DMS 273 (cell line): ENCODE results near the gene AGL.
A peak's percentile ranks its signal among the peaks of the same experiment; 100 is the strongest.
"Not testable (repeated sequence)": the region's sequence is repeated elsewhere in the genome, so short reads cannot be mapped to it uniquely, and the experiment has no call there.

ENCODE experiments used
- DNase-seq: peaks from one replicate; lab custom pipeline; 2025; ENCODE audit not compliant: unreplicated experiment; lab: John Stamatoyannopoulos, UW

AGL gene

GRCh38 chr1:99850459-99851291 is 514 bp downstream of the AGL start:
- peak; percentile 41 for DNase-seq

GRCh38 chr1:99851850-99852454 is 1.8 kb downstream of the AGL start:
- peak; percentile 5 for DNase-seq

GRCh38 chr1:99852648-99853047 is 2.5 kb downstream of the AGL start:
- no peak for DNase-seq

- no peak for DNase-seq
These were observed 5.8 kb downstream of the AGL start for GRCh38 chr1:99855914-99856450.

- DNase-seq = not testable (repeated sequence)
These were observed 6.9 kb downstream of the AGL start for GRCh38 chr1:99857041-99857440.

- DNase-seq = no peak
These were observed 8.1 kb downstream of the AGL start for GRCh38 chr1:99858286-99858685.

- DNase-seq = no peak
These were observed 8.7 kb downstream of the AGL start for GRCh38 chr1:99858881-99859280.

- DNase-seq = no peak
These were observed 10.5 kb downstream of the AGL start for GRCh38 chr1:99860703-99861102.

GRCh38 chr1:99867682-99868081 is 17.5 kb downstream of the AGL start:
- peak; percentile 3 for DNase-seq

- DNase-seq = no peak
These were observed 19.1 kb downstream of the AGL start for GRCh38 chr1:99869304-99869703.

- no peak for DNase-seq
These were observed 19.6 kb downstream of the AGL start for GRCh38 chr1:99869723-99870122.

- DNase-seq = no peak
These were observed 21.9 kb downstream of the AGL start for GRCh38 chr1:99872063-99872462.

GRCh38 chr1:99877568-99877967 is 27.4 kb downstream of the AGL start:
- DNase-seq = no peak

GRCh38 chr1:99886179-99886578 is 36.0 kb downstream of the AGL start:
- DNase-seq = no peak

- no peak for DNase-seq
These were observed 36.7 kb downstream of the AGL start for GRCh38 chr1:99886841-99887240.

GRCh38 chr1:99887890-99888289 is 37.7 kb downstream of the AGL start:
- DNase-seq = no peak

- no peak for DNase-seq
These were observed 41.8 kb downstream of the AGL start for GRCh38 chr1:99891997-99892396.

- DNase-seq = not testable (repeated sequence)
These were observed 53.1 kb downstream of the AGL start for GRCh38 chr1:99903278-99903677.

- DNase-seq = no peak
These were observed 56.4 kb downstream of the AGL start for GRCh38 chr1:99906535-99906934.

- no peak for DNase-seq
These were observed 67.1 kb downstream of the AGL start for GRCh38 chr1:99917214-99917613.

GRCh38 chr1:99919220-99919619 is 69.1 kb downstream of the AGL start:
- DNase-seq = no peak

GRCh38 chr1:99934801-99935200 is 84.6 kb downstream of the AGL start:
- no peak for DNase-seq
